ENCODE data around the gene SNED1. TPM values are rescaled to one million over a fixed set of nuclear protein-coding genes. Genes with fewer than 3 reads are reported as not detected.

The SNED1 gene
- total and polyA plus RNA-seq, 2 experiments from 2014 or later, result 6.1 to 29.4 TPM

- no peak for TF ChIP-seq EZH2 (IDR thresholded peaks at IDR 0.05; ENCODE audit: insufficient read depth, poor library complexity, severe bottlenecking)
- no peak for TF ChIP-seq EZH2phosphoT487 (IDR thresholded peaks at IDR 0.05; ENCODE audit: insufficient read depth, low read depth)
- Histone ChIP-seq H3K9me3 (ENCODE audit: low read depth) (no peaks in the 10 kb centered on the region), H3K79me2 (ENCODE audit: insufficient read depth) (no peaks in the 10 kb centered on the region), H2AFZ (no peak overlapping the region), H3K4me1 (ENCODE audit: insufficient read depth) (no peaks in the 10 kb centered on the region), H3K27me3 (replicated peaks; ENCODE audit: insufficient read depth) (no peaks in the 10 kb centered on the region), H4K20me1 (ENCODE audit: insufficient read depth) (no peaks in the 10 kb centered on the region), H3K36me3 (ENCODE audit: low read depth) (no peaks in the 10 kb centered on the region), H3K9me2 (ENCODE audit: insufficient read depth) (no peaks in the 10 kb centered on the region), H3K4me3 (no peak overlapping the region), H3K9ac (no peak overlapping the region), H3K27ac (no peak overlapping the region), H3K4me2 (ENCODE audit: unreplicated experiment) (no peak overlapping the region), H3F3A (ENCODE audit: insufficient read depth) (no peaks in the 10 kb centered on the region)
- in situ Hi-C loops (cut with MboI), result no loop called here
- no peak for DNase-seq
- 98 to 99% methylated on average over 8 of the region's 8 CpGs for WGBS, 2 experiments (ENCODE audit: low coverage in 1 of 2, low lambda C conversion rate in 2 of 2, missing lambda C conversion rate in 2 of 2)
These were observed 129.8 kb downstream of the SNED1 start for GRCh38 chr2:241128266-241128665.

GRCh38 chr2:241129086-241129871, 130.9 kb downstream of the SNED1 start:
- no peak for DNase-seq
- Histone ChIP-seq H3F3A (ENCODE audit: insufficient read depth) (no peaks in the 10 kb centered on the region), H3K9me3 (ENCODE audit: low read depth) (no peaks in the 10 kb centered on the region), H4K20me1 (ENCODE audit: insufficient read depth) (no peaks in the 10 kb centered on the region), H3K9ac (no peak overlapping the region), H3K4me3 (no peak overlapping the region), H3K9me2 (ENCODE audit: insufficient read depth) (no peaks in the 10 kb centered on the region), H3K27ac (no peak overlapping the region), H2AFZ (no peak overlapping the region), H3K79me2 (ENCODE audit: insufficient read depth) (no peaks in the 10 kb centered on the region), H3K4me1 (ENCODE audit: insufficient read depth) (no peaks in the 10 kb centered on the region), H3K27me3 (replicated peaks; ENCODE audit: insufficient read depth) (no peaks in the 10 kb centered on the region), H3K4me2 (ENCODE audit: unreplicated experiment) (no peak overlapping the region), H3K36me3 (ENCODE audit: low read depth) (no peaks in the 10 kb centered on the region)
- TF ChIP-seq EZH2 (IDR thresholded peaks at IDR 0.05; ENCODE audit: insufficient read depth, poor library complexity, severe bottlenecking), result no peak
- TF ChIP-seq EZH2phosphoT487 (IDR thresholded peaks at IDR 0.05; ENCODE audit: insufficient read depth, low read depth), result no peak
- WGBS, 2 experiments (ENCODE audit: low coverage in 1 of 2, low lambda C conversion rate in 2 of 2, missing lambda C conversion rate in 2 of 2), result 93 to 94% methylated on average over 12 of the region's 12 CpGs
- in situ Hi-C loops (cut with MboI), result no loop called here

- no peak for TF ChIP-seq EZH2phosphoT487 (IDR thresholded peaks at IDR 0.05; ENCODE audit: insufficient read depth, low read depth)
- TF ChIP-seq EZH2 (IDR thresholded peaks at IDR 0.05; ENCODE audit: insufficient read depth, poor library complexity, severe bottlenecking), result no peak
- Histone ChIP-seq H3K4me3 (no peak overlapping the region), H2AFZ (no peak overlapping the region), H3K4me2 (ENCODE audit: unreplicated experiment) (no peak overlapping the region), H3K36me3 (ENCODE audit: low read depth) (no peaks in the 10 kb centered on the region), H3F3A (ENCODE audit: insufficient read depth) (no peaks in the 10 kb centered on the region), H3K9ac (no peak overlapping the region), H3K9me3 (ENCODE audit: low read depth) (no peaks in the 10 kb centered on the region), H3K27me3 (replicated peaks; ENCODE audit: insufficient read depth) (no peaks in the 10 kb centered on the region), H3K9me2 (ENCODE audit: insufficient read depth) (no peaks in the 10 kb centered on the region), H4K20me1 (ENCODE audit: insufficient read depth) (no peaks in the 10 kb centered on the region), H3K27ac (no peak overlapping the region), H3K4me1 (ENCODE audit: insufficient read depth) (no peaks in the 10 kb centered on the region), H3K79me2 (ENCODE audit: insufficient read depth) (no peaks in the 10 kb centered on the region)
- in situ Hi-C loops (cut with MboI), result no loop called here
- 96 to 97% methylated on average over 16 of the region's 16 CpGs for WGBS, 2 experiments (ENCODE audit: low coverage in 1 of 2, low lambda C conversion rate in 2 of 2, missing lambda C conversion rate in 2 of 2)
- DNase-seq, result no peak
These were observed 131.9 kb downstream of the SNED1 start for GRCh38 chr2:241130316-241130715.

GRCh38 chr2:241131531-241131930, 133.1 kb downstream of the SNED1 start:
- WGBS, 2 experiments (ENCODE audit: low coverage in 1 of 2, low lambda C conversion rate in 2 of 2, missing lambda C conversion rate in 2 of 2), result 89 to 94% methylated on average over 7 of the region's 7 CpGs
- no peaks in the 10 kb centered on the region for H3K79me2 ChIP-seq (ENCODE audit: insufficient read depth)
- H3K27me3 ChIP-seq (replicated peaks; ENCODE audit: insufficient read depth), result no peaks in the 10 kb centered on the region
- in situ Hi-C loops (cut with MboI), result no loop called here
- no peaks in the 10 kb centered on the region for H3K4me1 ChIP-seq (ENCODE audit: insufficient read depth)
- no peaks in the 10 kb centered on the region for H3F3A ChIP-seq (ENCODE audit: insufficient read depth)
- DNase-seq, result no peak
- no peaks in the 10 kb centered on the region for H3K36me3 ChIP-seq (ENCODE audit: low read depth)
- H3K4me2 ChIP-seq (ENCODE audit: unreplicated experiment), result no peak overlapping the region
- H3K4me3 ChIP-seq, result no peak overlapping the region
- H3K9ac ChIP-seq, result no peak overlapping the region
- H3K9me2 ChIP-seq (ENCODE audit: insufficient read depth), result no peaks in the 10 kb centered on the region
- H2AFZ ChIP-seq, result no peak overlapping the region
- H3K27ac ChIP-seq, result no peak overlapping the region
- H4K20me1 ChIP-seq (ENCODE audit: insufficient read depth), result no peaks in the 10 kb centered on the region
- TF ChIP-seq EZH2 (IDR thresholded peaks at IDR 0.05; ENCODE audit: insufficient read depth, poor library complexity, severe bottlenecking), result no peak
- TF ChIP-seq EZH2phosphoT487 (IDR thresholded peaks at IDR 0.05; ENCODE audit: insufficient read depth, low read depth), result no peak
- no peaks in the 10 kb centered on the region for H3K9me3 ChIP-seq (ENCODE audit: low read depth)

Measured in GM23248 (cell line).